Posterior vena cava (tissue), 2 donors: ENCODE results near the gene BBIP1. TPM values are rescaled to one million over a fixed set of nuclear protein-coding genes. Genes with fewer than 3 reads are reported as not detected.
"Not testable (repeated sequence)": the region's sequence is repeated elsewhere in the genome, so short reads cannot be mapped to it uniquely, and the experiment has no call there.

Source experiments
- DNase-seq: peaks from one replicate; pipeline ENCODE4 v3.0.0-alpha.2; 2020; ENCODE audit warnings: low spot score
- intact Hi-C, 2 donors: fragments of 100-400 bp; cut with DNase I; formaldehyde crosslinking; loops; one replicate each; pipeline versions ENCODE4 v1.14.1 to v1.14.2; 2022 to 2023
- total RNA-seq, 2 donors: library from RNA; stranded (reverse); fragmentation: NEBNext Ultra II Directional; extraction: Animal tissue kit (Norgen Biotek cat#: 25700); gene quantifications; one replicate each; pipeline ENCODE4 v1.2.1, GENCODE V29; 2021
- donor health status: DM: yes; HTN: yes; CAD: no.
- donor health status: DM: yes; HTN: yes; CAD: no.

BBIP1 gene
- total RNA-seq, 2 donors from 2014 or later: 36.3 to 38.6 TPM

DNA sequence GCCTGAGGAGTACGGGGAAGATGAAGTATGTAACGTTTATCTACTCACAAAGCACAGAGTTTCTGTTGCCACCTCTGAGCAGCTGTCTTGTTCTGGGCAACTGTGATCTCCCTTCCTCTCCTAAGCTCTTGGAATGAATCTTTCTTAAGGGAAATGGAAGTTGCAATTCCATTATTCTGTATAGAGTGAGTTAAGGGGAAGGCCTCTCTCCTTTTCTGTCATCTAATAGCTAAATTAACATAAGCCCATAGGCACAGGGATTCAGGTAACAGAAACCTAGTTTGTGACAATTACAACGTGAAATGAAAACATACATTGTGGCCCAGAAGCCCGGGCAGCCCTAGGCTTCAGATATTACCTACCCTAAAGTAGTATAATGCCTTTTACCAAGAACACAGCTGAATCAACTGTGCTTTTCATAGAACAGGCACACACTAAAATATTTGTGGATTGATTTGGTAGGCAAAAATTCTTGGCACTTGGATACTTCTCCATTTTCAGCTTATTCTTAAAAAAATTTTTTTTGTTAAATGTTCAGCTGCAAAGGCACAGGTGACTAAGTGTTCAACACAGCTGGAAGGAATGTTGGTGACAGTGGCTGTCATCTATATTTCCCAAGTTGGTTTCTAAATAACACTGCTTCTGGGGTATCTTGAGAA, 51.0 kb downstream of the BBIP1 start:
- no peak for DNase-seq
- intact Hi-C loops: loop anchor here (5.0 kb wide), 2 partner anchors 36 to 51 kb away; no protein-coding TSS in a partner anchor

DNA sequence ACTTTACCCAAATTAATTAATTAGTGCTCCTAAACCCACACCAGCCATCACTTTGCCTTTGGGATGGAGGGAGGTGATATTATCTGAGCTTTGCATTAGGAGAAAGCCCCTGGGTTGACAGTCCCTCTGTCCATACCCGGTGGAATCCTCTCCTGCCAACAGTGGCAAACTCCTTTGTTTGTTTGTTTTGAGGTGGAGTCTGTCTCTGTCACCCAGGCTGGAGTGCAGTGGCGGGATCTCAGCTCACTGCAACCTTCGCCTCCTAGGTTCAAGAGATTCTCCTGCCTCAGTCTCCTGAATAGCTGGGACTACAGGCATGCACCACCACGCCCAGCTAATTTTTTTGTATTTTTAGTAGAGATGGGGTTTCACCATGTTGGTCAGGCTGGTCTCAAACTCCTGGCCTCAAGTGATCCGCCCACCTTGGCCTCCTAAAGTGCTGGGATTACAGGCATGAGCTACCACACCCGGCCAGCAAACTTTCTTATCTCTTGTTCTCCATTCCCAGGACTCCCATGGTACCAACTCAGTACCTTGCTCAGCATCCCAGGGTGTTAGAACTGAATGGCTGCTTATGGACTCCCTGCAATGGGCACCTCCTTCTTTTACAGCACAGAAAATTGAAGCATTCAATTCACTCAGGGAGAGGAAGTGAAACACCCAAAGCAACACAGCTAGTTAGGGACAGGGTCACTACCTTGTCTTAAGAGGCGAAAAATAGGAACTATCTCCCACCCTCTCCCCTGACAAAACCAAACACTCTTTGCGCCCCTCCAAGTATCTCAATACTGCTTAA, 51.8 kb downstream of the BBIP1 start:
- intact Hi-C loops: loop anchor here (5.0 kb wide), 2 partner anchors 35 to 50 kb away; no protein-coding TSS in a partner anchor
- DNase-seq: not testable (repeated sequence)

- intact Hi-C loops: loop anchor here (5.0 kb wide), 2 partner anchors 34 to 49 kb away; no protein-coding TSS in a partner anchor
These were observed 53.0 kb downstream of the BBIP1 start for GRCh38 chr10:110865809-110866482.

GRCh38 chr10:110865186-110865808, 53.7 kb downstream of the BBIP1 start:
- intact Hi-C loops: loop anchor here (5.0 kb wide), 2 partner anchors 33 to 48 kb away; no protein-coding TSS in a partner anchor
- no peak for DNase-seq

More at GRCh38 chr10:110865809-110866482, 53.0 kb downstream of the BBIP1 start:
- no peak for DNase-seq

- no peak for DNase-seq
- intact Hi-C loops: loop anchor here (5.0 kb wide), 2 partner anchors 32 to 47 kb away; no protein-coding TSS in a partner anchor
These were observed 54.3 kb downstream of the BBIP1 start for GRCh38 chr10:110864662-110865140.

- DNase-seq: no peak
- intact Hi-C loops: no loop called here
These were observed 55.0 kb downstream of the BBIP1 start for GRCh38 chr10:110863956-110864355.

DNA sequence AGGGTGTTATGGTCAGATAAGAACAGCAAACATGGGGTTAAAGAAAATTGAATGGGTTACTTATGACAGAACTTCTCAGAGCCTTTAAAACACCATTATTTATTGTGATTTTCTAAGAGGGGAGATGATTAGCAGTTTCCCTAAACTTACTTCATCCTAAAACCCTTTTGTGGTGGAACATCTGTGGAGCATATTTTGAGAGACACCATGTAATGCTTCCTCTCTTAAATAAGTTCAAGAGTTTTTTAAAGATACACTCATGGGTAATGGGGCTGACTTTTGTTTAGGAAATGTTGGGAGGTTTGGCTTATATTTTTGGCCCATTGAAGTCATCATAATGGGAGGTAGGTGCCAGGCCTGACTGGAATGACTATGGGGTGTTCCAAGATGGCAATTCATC, 55.6 kb downstream of the BBIP1 start:
- intact Hi-C loops: no loop called here
- DNase-seq: no peak

DNA sequence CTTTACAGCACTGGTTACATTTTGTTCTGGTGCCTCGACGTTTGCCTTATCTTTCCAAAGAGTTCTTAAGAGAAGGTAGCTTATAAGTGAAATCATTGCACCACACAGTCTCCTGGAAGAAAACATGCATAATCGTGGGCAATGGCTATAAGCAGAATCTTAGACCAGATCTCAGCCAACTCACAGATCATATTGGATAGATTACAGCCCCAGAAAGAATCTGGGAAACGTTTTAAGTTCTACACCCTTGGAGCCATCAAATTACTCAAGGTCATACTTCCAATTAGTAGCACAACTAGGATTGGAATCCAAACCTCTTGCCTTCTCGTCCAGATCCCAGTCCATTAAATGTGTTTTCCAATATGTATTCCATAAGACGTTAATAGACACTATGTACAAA, 56.0 kb downstream of the BBIP1 start:
- no peak for DNase-seq
- intact Hi-C loops: no loop called here

DNA sequence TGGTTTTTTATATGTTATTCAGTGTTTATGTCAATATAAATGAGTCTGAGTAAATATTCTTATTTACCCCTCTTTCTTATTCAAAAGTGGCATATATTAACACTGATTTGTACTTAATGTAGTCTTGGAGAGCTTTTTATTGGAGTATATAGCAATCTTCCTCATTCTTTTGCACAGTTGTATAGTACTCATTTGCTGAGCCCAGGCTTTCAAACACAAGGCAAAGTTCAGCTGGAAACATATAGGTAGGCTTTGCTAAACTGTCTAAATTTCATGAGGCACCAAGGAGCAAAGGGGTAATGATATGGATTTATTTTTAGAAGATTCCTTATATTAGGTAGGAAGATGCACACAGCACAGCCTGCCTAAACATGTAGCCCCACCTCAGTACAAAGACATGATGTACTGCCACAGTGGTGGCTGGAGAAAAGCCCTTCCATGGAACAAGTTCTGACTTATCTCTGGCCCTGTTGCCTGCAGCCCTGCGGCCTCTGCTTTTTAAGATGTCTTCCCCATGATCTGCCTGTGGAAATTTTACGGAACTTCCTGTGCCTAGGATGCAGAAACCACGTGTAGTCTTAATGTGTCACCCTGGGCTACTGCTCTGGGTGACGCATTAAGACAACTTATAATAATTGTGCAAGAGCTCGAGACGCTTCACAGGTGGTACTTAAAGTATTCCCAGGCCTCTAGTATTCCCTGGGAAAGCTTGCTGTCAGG, 56.9 kb downstream of the BBIP1 start:
- DNase-seq: no peak
- intact Hi-C loops: no loop called here

DNA sequence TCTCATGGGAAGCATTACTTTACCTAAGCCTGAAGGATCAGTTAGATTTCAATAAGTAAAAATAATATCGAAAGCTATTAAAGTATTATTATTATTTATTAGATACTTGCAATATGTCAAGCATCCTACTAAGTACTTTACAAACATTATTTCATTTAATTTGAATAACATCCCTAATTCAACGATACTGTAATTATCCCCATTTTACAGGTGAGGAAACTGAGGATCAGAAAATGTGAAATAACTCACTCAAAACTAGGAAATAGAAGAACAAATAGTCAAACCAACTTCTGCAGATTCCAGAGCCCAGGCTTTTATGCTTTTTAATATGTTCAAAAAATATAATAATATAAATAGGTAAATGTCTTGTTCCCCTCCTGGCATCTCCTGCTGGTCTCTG, 57.5 kb downstream of the BBIP1 start:
- intact Hi-C loops: no loop called here
- no peak for DNase-seq

DNA sequence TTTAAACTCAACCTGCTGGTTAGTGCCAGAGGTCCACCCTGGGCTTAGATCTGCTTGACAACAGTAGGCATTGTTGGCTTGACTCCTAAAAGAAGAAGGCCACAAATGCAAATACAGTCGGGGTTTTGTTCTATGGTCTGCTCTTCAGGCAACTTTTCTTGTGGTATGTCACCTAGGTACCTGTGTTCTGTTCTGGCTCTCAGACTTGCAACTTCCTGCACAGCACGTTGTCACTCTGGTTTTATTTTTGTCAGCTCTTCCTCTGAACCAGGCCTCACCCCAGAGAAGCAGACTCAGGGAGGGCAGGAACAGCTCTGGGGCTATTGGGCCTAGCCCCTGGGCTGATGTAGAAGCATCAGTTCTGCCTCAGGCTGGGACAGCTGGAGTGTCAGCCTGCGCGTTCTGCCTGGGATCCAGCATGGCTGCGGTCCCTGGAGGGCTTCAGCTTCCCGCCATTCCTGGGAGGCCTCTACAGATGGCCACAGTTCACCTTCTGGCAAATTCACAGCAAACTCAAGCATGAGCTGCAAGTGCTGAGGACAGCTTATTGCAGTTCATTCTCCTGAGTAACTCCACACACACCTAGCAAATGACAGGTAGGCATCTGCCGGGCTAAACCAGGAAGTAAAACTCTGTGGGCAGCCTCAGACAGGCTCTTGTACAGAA, 58.3 kb downstream of the BBIP1 start:
- intact Hi-C loops: no loop called here
- no peak for DNase-seq

GRCh38 chr10:110859973-110860376, 59.0 kb downstream of the BBIP1 start:
- intact Hi-C loops: no loop called here
- no peak for DNase-seq

DNA sequence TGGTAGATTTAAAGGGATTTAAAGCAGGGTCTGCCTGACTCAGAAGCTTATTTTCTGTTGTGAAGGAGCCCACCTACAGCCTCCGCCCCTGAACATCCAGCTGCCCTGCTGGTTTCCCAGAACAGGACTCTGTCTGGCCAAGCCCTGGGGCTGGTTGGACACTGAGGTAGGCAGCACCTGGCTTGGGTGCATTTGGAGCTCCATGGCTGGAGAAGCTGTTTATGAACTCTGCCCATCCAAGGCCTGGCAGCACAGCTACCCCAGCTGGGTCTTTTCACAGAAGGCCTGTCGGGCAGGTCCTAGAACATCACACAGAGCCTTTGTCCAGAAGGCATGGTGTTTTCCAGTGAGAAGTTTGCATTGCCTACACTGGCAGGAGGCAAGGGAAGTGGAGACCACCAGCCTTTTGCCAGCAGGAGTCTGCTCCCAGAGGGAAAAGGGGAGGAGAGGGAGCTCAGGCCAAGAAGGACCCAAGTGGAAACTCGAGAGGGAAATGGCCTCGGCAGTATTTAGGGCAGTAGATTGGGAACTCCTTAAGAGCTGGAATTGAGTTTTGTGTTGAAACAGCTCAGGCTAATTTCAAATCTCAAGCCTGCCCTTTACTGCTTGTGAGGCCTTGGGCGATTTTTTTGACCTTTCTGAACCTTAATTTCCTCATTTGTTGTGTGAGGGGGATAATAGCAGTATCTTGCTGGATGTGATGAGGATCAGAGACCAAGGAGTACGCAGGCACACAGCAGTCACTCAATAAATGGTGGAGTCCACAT, 59.6 kb downstream of the BBIP1 start:
- no peak for DNase-seq

GRCh38 chr10:110858297-110858934, 60.6 kb downstream of the BBIP1 start:
- intact Hi-C loops: no loop called here
- DNase-seq: no peak

More for the DNA sequence above, 59.6 kb downstream of the BBIP1 start:
- intact Hi-C loops: no loop called here

DNA sequence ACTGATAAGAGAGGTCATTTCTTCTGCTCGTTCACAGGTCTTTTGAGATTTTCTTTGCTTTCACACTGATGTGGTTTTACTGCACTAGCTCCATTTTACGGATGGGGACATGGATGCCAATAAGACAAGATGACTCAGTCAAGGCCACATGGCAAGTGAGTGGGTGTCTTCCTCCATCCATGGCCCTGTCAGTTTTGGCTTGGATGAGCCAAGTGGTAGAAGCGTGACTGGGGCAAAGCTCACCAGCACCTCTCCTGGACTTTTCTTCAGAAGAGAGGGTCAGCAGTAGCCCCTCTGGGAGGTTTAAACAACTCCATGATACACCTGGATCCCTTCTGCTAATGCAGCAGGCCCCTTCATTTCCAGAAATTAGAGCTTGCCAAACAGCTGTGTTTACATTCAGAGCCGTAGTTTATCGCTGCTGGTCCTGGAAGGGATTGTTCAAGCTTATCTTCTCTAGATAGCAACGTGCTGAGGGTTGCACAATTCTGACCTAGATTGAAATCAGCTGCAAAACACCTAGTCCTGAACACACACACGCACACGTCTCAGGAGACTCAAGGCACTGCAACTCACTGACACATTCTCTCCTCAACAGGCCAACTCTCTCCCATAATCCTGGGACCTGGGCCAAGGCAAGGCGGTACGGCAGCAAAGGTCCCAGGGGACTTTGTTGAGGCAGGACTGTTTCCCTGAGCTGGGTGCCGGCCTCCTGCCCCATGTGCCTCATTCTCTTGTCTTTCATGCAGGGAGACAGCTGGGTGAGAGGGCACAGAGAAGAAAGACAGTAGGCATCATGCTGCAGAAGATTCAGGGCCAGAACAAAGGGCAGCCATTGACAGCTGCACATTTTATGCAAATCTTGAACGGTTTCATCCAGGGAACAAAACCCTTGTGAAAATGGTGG, 61.5 kb downstream of the BBIP1 start:
- DNase-seq: no peak
- intact Hi-C loops: no loop called here
